GM18907 (cell line): ENCODE measurements around the gene GRM5.
"Not testable (repeated sequence)": the region's sequence is repeated elsewhere in the genome, so short reads cannot be mapped to it uniquely, and the experiment has no call there.

Experiments used
- ATAC-seq: cut with Tn5 transposase; IDR thresholded peaks from one replicate; pipeline ENCODE4 v1.9.1; 2021; ENCODE audit warnings: mild to moderate bottlenecking, moderate library complexity; ENCODE audit not compliant: unreplicated experiment

GRM5 gene

DNA sequence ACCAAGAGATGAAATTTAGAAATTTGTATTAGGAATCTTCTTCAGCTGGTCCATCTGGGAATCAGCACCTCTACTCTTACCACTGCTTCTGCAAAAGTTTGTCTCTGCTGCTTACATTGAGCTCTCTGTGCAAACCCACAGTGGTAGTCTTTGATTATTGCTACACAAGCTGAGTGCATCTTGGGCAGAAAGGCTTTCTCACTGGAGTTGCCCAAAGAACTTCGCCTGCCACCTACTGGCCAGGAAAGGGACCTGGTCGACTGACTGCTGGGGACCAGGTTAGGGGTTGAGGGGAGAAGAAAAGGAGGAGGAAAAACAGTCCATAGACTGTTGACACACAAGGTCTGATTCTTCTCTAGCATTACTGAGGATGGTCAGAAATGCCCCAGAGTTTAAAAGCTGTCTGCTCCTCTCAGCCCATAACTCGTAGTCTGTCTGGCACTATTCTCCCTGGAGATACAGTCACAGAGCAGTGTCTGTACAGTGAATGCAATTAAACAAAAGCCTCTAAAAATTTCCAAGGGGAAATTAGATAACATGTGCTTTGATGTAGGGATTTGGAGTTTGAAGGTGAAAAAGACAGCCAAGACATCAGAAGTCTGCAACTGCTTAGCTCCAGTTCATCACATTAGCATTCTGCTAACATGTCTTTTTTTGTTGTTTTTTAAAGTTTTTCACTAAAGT is 513.3 kb downstream of the GRM5 start:
- ATAC-seq = peak; percentile 97

DNA sequence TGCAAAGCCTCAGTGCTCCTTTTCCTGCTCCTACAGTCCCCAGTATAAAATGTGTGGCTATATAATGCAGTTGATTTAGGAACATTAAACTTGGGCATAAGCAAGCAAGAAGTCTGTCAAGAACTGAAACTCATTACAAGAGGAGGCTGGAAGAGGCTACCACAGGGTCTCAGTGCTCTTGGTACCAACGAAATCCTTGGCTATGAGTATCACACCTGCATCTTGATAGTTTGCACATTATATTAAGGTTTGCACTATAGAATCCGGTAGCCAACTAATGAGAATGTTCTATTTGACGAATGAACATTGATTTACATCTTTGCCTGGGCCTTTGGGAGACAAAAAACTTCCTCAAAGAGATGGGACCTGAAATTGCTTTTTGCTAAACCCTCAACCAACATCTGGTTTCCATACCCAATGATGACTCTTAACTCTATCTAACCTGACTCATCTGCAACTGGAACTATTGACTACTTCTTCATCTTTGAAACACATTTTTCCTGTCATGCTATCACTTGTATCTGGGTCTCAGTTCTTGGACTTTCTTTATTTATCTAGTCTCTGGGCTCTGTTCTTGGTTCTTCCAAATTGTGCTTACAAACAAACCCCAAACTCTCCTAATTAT is 521.0 kb downstream of the GRM5 start:
- peak; percentile 18 for ATAC-seq

DNA sequence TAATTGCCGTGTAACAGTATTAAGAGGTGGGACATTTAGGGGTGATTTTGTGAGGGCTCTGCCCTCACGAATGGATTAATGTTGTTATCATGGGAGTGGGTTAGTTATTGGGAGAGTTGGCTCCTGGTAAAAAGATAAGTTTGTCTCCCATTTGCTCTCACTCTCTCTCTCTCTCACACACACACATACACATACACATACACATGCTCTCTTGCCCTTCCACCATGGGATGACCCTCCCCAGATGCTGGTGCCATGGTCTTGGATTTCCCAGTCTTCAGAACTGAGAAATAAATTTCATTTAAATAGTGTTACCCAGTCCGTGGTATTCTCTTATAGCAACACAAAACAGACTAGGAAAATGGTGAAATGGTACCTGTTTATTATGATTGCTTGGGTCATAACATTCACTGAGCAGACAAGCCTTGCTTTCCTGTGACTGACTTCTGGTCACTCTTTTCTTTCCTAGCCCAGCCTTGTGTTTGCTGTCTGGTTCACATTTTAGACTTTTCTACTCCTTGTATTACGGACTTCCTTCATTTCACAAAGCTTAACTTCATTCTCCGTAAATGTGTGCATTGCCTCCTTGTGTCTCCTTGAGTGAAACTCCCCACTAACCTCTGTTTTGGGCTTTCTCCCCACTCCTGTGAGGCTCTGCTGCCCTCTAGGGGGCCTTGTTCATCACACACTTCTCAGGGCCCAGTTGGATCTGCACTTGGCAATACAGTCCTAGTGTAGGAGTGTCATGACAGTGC is 521.7 kb downstream of the GRM5 start:
- peak; percentile 99 for ATAC-seq

DNA sequence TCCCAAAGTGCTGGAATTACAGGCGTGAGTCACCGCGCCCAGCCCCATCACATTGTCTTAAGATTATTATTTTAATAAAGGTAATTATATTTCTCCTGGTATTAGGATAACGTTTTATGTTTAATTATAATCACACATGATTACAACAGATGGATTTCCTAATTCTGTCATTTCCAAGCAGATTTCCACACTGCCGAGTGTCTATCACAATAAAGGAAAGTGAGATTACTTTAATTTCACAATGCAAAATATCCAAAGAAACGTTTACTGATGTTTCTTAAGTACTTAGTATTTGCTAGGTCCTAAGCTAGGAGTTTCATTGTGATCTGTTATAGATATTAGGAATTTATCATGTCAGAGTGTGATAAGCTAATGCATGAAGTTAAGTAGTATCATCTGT is 524.8 kb downstream of the GRM5 start:
- ATAC-seq = no peak

DNA sequence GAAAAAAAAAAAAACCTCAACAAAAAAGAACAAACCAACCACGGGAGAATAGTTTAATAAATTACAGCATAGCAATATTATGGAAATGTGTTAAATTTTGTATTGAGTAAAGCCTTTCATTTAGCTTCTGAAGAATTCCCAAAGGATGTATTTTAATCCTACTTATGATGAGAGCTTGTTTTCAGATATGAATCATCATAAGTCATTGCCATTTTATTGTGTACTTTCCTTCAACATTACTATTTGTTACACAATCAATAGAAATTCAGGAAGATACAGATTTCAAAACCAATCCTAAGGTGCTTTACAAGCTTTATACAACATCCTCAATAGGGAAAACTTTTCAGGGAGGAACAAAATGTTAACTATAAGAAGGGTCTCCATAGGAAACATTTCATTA is 527.7 kb downstream of the GRM5 start:
- ATAC-seq = no peak

DNA sequence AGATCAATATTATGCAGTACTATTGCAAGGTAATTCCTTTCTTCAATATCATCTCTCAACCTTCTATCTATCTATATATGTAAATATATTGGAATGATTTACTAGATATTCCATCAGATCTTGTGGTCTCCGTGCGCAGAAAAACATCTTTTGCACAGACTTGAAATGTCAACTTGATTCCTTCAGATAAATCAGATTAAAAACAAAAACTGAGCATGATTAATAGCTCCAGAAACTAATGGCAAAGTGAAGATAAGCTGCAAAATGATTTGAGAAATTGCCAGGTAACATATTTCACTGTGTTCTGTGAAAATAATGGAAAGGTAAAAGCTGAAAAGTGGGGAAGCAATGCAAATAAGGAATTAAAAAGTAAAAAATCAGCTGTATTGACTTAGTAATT is 528.2 kb downstream of the GRM5 start:
- ATAC-seq = no peak

DNA sequence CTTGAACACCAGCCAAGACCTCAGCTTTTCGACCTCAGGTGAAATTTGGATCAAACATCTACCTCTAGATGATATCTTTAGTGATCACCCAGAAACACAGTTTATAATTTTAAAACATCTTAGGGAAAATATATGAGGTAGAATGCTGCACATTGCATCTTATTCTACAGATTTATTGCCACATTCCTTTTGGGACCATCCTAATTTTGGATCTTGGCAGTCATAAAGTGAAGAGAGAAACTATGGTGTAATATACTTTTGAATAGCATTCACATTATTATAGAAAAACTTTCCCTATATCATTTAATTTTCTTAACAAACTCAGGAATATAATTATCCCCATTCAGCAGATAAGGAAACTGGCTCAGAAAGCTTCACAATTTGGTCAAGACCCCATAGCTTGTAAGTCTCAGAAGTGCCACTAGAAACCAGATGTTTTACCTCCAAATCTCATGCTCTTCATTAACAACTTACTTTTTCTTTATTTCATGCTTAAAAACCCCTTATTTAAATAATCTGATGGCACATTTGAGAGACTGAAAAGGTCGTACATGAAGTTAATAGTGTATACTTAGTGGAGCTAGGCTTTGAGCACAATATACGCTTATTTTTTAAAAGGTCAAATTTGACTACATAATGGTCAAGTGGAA is 529.0 kb downstream of the GRM5 start:
- ATAC-seq = no peak

DNA sequence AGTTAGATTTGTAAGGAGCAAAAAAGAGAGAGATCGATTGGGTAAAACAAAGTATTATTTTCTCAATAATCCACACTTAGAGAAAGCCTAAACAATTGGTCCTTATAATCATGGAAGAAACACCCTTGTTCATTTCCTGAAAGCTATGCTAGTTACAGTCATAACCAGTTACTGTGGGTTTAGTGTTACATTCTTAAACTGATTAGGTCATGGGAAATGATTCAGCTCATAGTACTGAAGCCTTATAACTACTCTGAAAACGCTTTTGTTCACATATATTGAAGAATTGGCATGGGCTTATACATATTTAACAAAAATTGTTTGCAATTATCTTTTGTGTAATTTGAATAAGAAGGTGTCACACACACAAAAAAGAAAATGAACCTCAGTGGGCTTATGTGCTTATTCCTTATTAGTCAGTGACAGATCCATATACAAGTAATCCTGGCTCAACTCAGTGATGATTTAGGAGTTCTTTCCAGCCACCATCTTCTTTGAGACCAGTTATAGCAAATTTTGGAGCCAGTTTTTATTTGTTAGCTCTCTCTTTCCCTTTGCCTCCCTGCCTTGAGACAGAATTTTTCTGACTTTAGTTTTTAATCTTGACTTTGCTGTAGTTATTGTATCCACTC is 529.8 kb downstream of the GRM5 start:
- ATAC-seq = peak; percentile 96

DNA sequence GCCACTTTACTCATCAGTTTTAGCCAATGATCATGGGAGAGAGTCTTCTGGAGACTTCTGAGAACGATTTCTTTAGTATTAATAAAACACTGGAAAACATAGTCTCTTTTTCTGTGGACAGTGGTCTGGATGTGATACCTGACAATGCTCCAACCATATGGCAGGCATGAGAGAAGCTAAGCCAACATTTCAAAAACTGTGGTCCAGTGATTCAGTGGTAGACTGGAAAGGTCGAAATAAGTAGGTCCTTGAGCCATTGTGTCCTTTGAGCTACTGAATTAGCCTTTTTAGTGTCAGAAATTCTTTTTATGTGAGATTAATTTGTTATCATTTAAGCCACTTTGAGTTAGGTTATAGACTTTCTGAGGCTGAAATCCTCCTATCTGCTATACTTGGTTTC is 530.5 kb downstream of the GRM5 start:
- ATAC-seq = no peak

DNA sequence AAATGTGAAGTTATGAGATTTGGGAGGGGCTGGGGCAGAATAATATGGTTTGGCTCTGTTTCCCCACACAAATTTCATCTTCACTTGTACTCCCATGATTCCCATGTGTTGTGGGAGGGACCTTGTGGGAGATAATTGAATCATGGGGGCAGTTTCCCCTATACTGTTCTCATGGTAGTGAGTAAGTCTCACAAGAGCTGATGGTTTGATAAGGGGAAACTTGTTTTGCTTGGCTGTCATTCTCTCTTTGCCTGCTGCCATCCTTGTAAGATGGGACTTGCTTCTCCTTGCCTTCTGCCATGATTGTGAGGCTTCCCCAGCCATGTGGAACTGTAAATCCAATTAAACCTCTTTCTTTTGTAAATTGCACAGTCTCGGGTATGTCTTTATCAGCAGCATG is 531.1 kb downstream of the GRM5 start:
- not testable (repeated sequence) for ATAC-seq

DNA sequence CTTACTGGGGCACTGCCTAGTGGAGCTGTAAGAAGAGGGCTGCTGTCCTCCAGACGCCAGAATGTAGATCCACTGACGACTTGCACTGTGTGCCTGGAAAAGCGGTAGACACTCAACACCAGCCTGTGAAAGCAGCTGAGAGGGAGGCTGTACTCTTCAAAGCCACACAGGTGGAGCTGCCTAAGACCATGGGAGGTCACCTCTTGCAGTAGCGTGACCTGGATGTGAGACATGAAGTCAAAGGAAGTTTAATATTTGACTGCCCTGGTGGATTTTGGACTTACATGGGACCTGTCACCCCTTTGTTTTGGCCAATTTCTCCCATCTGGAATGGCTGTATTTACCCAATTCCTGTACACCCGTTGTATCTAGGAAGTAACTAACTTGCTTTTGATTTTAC is 531.6 kb downstream of the GRM5 start:
- no peak for ATAC-seq

DNA sequence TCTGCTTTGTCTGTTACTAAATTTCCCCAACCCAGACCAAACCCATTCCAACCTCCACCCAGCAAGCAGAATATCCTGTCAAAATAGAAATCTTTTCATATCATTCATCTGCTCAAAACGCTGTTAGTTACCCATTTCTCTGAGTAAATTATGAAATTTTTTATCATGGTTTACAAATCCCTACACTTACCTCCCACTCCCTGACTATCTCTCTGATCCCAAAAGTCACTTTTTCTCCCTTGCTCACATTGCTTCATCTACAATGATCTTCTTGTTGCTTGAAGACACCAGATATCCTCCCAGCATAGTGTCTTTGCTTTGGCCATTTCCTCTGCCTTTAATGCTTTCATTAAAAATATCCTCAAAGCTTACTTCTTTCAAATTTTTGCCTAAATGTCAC is 532.8 kb downstream of the GRM5 start:
- no peak for ATAC-seq

DNA sequence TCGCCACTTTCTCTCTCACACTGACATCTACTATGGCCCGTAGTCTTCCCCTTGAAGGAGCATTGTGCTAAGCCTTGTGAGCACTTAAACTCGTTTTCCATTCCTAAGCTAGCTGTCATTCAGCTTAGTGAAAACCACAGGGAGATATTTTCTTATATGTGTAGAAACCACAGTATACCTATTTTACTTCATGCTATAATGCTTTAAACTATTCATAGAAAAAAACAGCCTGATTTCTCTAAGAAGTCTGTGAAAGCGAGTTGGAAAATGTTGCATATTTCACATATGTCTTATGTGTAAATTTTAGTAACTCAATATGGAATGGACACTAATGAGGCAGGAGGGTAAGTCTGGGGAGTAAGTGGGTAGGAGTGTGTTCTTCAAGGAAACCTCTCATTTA is 534.0 kb downstream of the GRM5 start:
- ATAC-seq = no peak

DNA sequence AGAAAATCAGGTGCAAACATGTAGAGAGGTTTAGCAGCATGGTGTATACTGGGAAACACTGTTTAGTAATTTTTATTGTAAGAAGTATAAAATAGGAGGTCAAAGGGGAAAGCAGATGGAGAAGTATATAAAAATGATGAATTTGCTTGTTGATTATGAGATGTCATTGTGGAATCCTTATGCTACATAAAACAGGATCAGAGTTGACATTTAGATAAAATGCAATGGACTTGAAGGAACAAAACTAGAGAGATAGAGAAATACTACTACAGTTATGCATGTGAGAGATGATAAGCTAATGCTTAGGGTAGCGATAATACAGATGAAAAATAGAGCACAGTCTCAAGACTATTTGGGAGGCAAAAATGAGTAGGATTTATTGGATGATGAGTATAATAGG is 536.4 kb downstream of the GRM5 start:
- no peak for ATAC-seq

DNA sequence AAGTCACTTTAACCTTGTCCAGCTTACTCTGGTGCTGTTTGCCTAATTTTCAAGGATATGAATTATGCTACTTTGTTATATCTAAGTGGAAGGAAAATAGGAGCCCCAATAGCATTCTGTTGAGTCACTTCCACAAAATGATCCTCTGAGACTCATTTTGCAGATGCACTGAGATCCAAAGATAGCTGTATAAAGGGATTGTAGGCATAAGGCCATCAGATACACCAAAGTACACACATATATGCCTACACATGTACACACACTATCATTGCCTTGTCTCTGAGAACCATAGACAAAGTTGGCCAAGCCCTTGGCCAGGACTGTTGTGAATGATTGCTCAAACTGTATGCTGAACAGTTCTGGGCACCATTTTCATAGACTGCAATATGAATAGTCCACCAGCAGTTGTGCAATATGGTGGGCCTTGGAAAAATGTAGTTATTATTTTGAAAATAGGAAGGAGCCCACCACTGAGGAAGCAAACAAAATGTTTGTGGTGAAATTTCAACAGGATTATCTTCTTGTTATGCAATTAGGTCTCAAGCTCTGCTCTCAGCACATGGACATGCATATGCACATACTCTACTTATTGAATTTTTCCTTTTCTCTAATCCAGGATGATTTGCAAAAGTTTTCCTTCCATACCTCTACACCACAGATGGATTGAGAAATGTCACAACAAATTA is 542.3 kb downstream of the GRM5 start:
- no peak for ATAC-seq

DNA sequence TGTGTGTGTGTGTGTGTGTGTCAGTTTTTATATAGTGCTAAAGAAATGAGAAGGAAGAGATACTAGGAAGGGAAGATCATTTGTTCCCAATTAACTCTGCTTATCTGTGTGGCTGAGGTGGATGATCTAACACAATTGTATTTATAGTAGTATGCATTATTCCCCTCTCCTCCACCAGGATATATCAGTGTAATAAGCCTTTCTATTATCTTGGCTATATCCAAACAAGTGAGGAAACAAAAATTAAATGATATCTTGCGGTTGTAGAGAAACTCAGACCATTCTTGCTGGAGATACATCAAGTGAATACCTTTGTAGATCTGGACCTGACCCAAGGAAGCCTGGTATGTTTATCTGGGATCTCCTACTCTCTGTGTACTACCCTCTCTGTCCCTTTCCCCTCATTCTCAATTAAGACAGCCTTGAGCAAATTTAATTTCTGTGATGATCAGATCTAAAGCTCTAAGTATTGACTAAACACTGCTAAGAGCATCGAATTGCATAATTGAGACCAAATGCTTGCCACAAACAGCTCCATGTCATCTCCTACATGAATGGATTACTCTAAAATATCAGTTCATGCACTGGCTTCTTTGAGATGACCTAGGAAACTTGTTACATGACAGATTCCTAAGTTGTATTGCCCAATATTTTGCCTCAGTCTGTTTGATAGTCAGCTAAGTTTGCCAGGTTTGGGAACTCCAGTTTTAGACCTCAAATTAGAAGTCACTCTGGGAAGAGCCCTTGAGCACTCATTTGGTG is 543.0 kb downstream of the GRM5 start:
- ATAC-seq = no peak

DNA sequence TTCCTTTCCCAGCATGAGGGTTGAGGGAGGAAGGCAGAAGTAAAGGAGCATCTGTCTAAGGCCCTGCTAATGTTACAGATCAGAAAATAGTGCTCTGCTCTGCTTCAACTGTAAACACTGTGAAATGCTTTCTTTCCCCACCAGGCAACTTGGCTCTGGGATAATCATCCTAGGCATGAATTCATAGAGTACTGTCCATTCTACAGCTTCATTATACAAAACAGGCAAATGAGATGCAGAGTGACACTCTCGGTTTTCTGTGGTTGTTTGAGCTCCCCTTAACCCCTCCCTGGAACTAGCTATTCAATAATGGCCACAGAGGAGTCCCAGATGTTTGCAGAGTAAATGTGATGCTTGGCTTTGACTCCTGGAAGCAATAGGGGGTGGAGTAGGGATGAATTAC is 544.0 kb downstream of the GRM5 start:
- no peak for ATAC-seq

DNA sequence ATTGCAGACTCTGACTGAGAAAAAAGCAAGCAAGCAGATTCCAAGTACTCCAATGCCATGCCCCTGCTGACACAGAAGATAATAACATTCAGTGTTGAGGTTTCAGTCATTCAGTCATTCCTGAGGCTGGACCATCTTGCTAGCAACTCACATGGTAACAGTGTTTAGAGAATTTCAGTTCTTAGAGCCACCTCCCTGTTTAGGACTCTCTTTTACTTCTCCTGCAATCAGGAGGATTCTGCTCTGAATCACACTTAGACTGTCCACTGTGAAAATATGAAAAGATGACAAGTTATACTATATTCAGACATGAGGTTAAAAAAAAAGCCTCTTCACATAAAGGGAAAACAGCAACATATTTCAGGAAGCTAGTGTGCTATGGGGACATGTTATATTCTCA is 544.4 kb downstream of the GRM5 start:
- ATAC-seq = no peak

DNA sequence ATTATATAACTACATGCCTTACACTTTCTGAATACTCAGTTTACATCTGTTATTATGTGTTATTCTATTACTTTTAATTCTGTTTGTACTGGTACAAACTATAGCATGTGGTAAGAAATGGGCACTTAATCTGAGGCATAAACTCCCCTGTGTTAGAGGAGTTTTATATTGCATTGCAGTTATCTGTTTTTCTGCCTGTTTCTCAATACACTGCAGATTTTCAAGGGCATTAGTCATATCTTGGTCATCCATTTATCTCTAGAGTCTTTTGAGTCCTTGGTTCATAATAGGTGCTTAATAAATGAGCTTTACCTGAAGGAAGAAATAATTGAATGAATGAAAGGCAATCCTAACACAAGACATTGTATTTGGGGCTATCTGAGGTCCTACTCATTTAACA is 545.4 kb downstream of the GRM5 start:
- no peak for ATAC-seq

DNA sequence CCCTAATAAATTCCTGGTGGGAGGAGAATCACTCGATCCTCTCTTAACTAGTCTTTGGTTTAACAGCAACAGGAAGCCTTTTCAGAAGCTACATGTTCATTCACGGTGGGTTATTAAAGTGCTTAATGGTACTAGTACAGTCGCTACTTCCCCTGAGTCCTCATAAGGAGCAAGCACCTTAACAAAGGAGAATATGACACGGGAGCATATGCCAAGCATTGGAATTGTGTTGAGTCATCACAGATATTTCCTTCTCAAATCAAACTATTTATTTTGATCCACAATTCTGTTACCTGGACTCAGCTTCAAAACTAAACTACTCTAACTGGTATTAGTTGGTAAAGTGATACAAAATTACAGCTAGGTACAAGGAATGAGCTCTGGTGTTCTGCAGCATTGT is 550.8 kb downstream of the GRM5 start:
- ATAC-seq = no peak
